ENCODE data around the gene MTR.

GRCh38 chr1:236761397-236762132, 33.5 kb upstream of the MTR start:
- TF ChIP-seq CTCF (IDR thresholded peaks at IDR 0.05) (no peak), POLR2A (IDR thresholded peaks at IDR 0.05) (no peak)

All from tibial nerve (tissue), 3 donors.